ENCODE data around the gene MRPS7.
"Not testable (repeated sequence)": the region's sequence is repeated elsewhere in the genome, so short reads cannot be mapped to it uniquely, and the experiment has no call there.

MRPS7 gene

GRCh38 chr17:75242461-75243042 is 19.1 kb upstream of the MRPS7 start:
- Histone ChIP-seq H3K27me3 (ENCODE audit: control insufficient read depth in 2 of 2, insufficient read depth in 2 of 2, low read length in 2 of 2) (no peaks in the 10 kb centered on the region), H3K4me1 (ENCODE audit: control insufficient read depth in 2 of 2, insufficient read depth in 2 of 2, low read length in 2 of 2) (peaks cover 0 to 4% of the 10 kb centered on the region in 2 donors), H3K9me3 (ENCODE audit: control insufficient read depth in 2 of 2, low read length in 2 of 2) (no peaks in the 10 kb centered on the region), H3K4me3 (ENCODE audit: low read length in 2 of 2) (no peak overlapping the region), H3K36me3 (ENCODE audit: control insufficient read depth in 2 of 2, insufficient read depth in 2 of 2, low read length in 2 of 2) (peaks cover 81 to 82% of the 10 kb centered on the region in 2 donors), H3K27ac (ENCODE audit: low read depth in 2 of 2, low read length in 2 of 2) (peak overlapping the region in 1 of 2 donors; percentile 38), H3K9ac (ENCODE audit: low read depth in 1 of 2, low read length in 2 of 2) (peak overlapping the region in 1 of 2 donors; percentile 14)

GRCh38 chr17:75244133-75244866 is 17.4 kb upstream of the MRPS7 start:
- H3K36me3 ChIP-seq (ENCODE audit: control insufficient read depth in 2 of 2, insufficient read depth in 2 of 2, low read length in 2 of 2) = peaks cover 65 to 69% of the 10 kb centered on the region in 2 donors
- no peaks in the 10 kb centered on the region for H3K9me3 ChIP-seq (ENCODE audit: control insufficient read depth in 2 of 2, low read length in 2 of 2)
- H3K4me1 ChIP-seq (ENCODE audit: control insufficient read depth in 2 of 2, insufficient read depth in 2 of 2, low read length in 2 of 2) = peaks cover 0 to 4% of the 10 kb centered on the region in 2 donors
- no peak overlapping the region for H3K4me3 ChIP-seq (ENCODE audit: low read length in 2 of 2)
- no peaks in the 10 kb centered on the region for H3K27me3 ChIP-seq (ENCODE audit: control insufficient read depth in 2 of 2, insufficient read depth in 2 of 2, low read length in 2 of 2)
- no peak overlapping the region for H3K9ac ChIP-seq (ENCODE audit: low read depth in 1 of 2, low read length in 2 of 2)
- no peak overlapping the region for H3K27ac ChIP-seq (ENCODE audit: low read depth in 2 of 2, low read length in 2 of 2)

- Histone ChIP-seq H3K9me3 (ENCODE audit: control insufficient read depth in 2 of 2, low read length in 2 of 2) (no peaks in the 10 kb centered on the region), H3K9ac (ENCODE audit: low read depth in 1 of 2, low read length in 2 of 2) (no peak overlapping the region), H3K4me1 (ENCODE audit: control insufficient read depth in 2 of 2, insufficient read depth in 2 of 2, low read length in 2 of 2) (peaks cover 2 to 10% of the 10 kb centered on the region in 2 donors), H3K36me3 (ENCODE audit: control insufficient read depth in 2 of 2, insufficient read depth in 2 of 2, low read length in 2 of 2) (peaks cover 63% of the 10 kb centered on the region in 2 donors), H3K4me3 (ENCODE audit: low read length in 2 of 2) (no peak overlapping the region), H3K27me3 (ENCODE audit: control insufficient read depth in 2 of 2, insufficient read depth in 2 of 2, low read length in 2 of 2) (no peaks in the 10 kb centered on the region), H3K27ac (ENCODE audit: low read depth in 2 of 2, low read length in 2 of 2) (no peak overlapping the region)
These were observed 16.7 kb upstream of the MRPS7 start for GRCh38 chr17:75245011-75245410.

GRCh38 chr17:75246404-75246803 is 15.3 kb upstream of the MRPS7 start:
- no peak overlapping the region for H3K27ac ChIP-seq (ENCODE audit: low read depth in 2 of 2, low read length in 2 of 2)
- H3K4me3 ChIP-seq (ENCODE audit: low read length in 2 of 2) = no peak overlapping the region
- no peaks in the 10 kb centered on the region for H3K27me3 ChIP-seq (ENCODE audit: control insufficient read depth in 2 of 2, insufficient read depth in 2 of 2, low read length in 2 of 2)
- H3K36me3 ChIP-seq (ENCODE audit: control insufficient read depth in 2 of 2, insufficient read depth in 2 of 2, low read length in 2 of 2) = peaks cover 50% of the 10 kb centered on the region in 2 donors
- peaks cover 4 to 13% of the 10 kb centered on the region in 2 donors for H3K4me1 ChIP-seq (ENCODE audit: control insufficient read depth in 2 of 2, insufficient read depth in 2 of 2, low read length in 2 of 2)
- no peak overlapping the region for H3K9ac ChIP-seq (ENCODE audit: low read depth in 1 of 2, low read length in 2 of 2)
- no peaks in the 10 kb centered on the region for H3K9me3 ChIP-seq (ENCODE audit: control insufficient read depth in 2 of 2, low read length in 2 of 2)

GRCh38 chr17:75249564-75249963 is 12.1 kb upstream of the MRPS7 start:
- H3K9me3 ChIP-seq (ENCODE audit: control insufficient read depth in 2 of 2, low read length in 2 of 2) = no peaks in the 10 kb centered on the region
- no peaks in the 10 kb centered on the region for H3K27me3 ChIP-seq (ENCODE audit: control insufficient read depth in 2 of 2, insufficient read depth in 2 of 2, low read length in 2 of 2)
- peak overlapping the region in 1 of 2 donors; percentile 44 for H3K4me3 ChIP-seq (ENCODE audit: low read length in 2 of 2)
- H3K27ac ChIP-seq (ENCODE audit: low read depth in 2 of 2, low read length in 2 of 2) = peak overlapping the region in 1 of 2 donors; percentile 48
- peaks cover 20 to 21% of the 10 kb centered on the region in 2 donors for H3K36me3 ChIP-seq (ENCODE audit: control insufficient read depth in 2 of 2, insufficient read depth in 2 of 2, low read length in 2 of 2)
- no peak overlapping the region for H3K9ac ChIP-seq (ENCODE audit: low read depth in 1 of 2, low read length in 2 of 2)
- H3K4me1 ChIP-seq (ENCODE audit: control insufficient read depth in 2 of 2, insufficient read depth in 2 of 2, low read length in 2 of 2) = peaks cover 4 to 12% of the 10 kb centered on the region in 2 donors

- no peak overlapping the region for H3K9ac ChIP-seq (ENCODE audit: low read depth in 1 of 2, low read length in 2 of 2)
- no peaks in the 10 kb centered on the region for H3K27me3 ChIP-seq (ENCODE audit: control insufficient read depth in 2 of 2, insufficient read depth in 2 of 2, low read length in 2 of 2)
- no peaks in the 10 kb centered on the region for H3K9me3 ChIP-seq (ENCODE audit: control insufficient read depth in 2 of 2, low read length in 2 of 2)
- peak overlapping the region in 1 of 2 donors; percentile 48 for H3K27ac ChIP-seq (ENCODE audit: low read depth in 2 of 2, low read length in 2 of 2)
- peaks cover 4 to 9% of the 10 kb centered on the region in 2 donors for H3K4me1 ChIP-seq (ENCODE audit: control insufficient read depth in 2 of 2, insufficient read depth in 2 of 2, low read length in 2 of 2)
- H3K4me3 ChIP-seq (ENCODE audit: low read length in 2 of 2) = peak overlapping the region in 1 of 2 donors; percentile 44
- H3K36me3 ChIP-seq (ENCODE audit: control insufficient read depth in 2 of 2, insufficient read depth in 2 of 2, low read length in 2 of 2) = peaks cover 16 to 17% of the 10 kb centered on the region in 2 donors
These were observed 11.6 kb upstream of the MRPS7 start for GRCh38 chr17:75250009-75250471.

- Histone ChIP-seq H3K27me3 (ENCODE audit: control insufficient read depth in 2 of 2, insufficient read depth in 2 of 2, low read length in 2 of 2) (no peaks in the 10 kb centered on the region), H3K27ac (ENCODE audit: low read depth in 2 of 2, low read length in 2 of 2) (no peak overlapping the region), H3K36me3 (ENCODE audit: control insufficient read depth in 2 of 2, insufficient read depth in 2 of 2, low read length in 2 of 2) (no peaks in the 10 kb centered on the region), H3K9ac (ENCODE audit: low read depth in 1 of 2, low read length in 2 of 2) (no peak overlapping the region), H3K4me3 (ENCODE audit: low read length in 2 of 2) (no peak overlapping the region), H3K9me3 (ENCODE audit: control insufficient read depth in 2 of 2, low read length in 2 of 2) (no peaks in the 10 kb centered on the region), H3K4me1 (ENCODE audit: control insufficient read depth in 2 of 2, insufficient read depth in 2 of 2, low read length in 2 of 2) (peaks cover 4 to 9% of the 10 kb centered on the region in 2 donors)
These were observed 9.5 kb upstream of the MRPS7 start for GRCh38 chr17:75252039-75252816.

GRCh38 chr17:75255954-75256698 is 5.6 kb upstream of the MRPS7 start:
- not testable (repeated sequence) for H3K9ac ChIP-seq (ENCODE audit: low read depth in 1 of 2, low read length in 2 of 2); H3K27ac ChIP-seq (ENCODE audit: low read depth in 2 of 2, low read length in 2 of 2); H3K9me3 ChIP-seq (ENCODE audit: control insufficient read depth in 2 of 2, low read length in 2 of 2); H3K36me3 ChIP-seq (ENCODE audit: control insufficient read depth in 2 of 2, insufficient read depth in 2 of 2, low read length in 2 of 2); H3K27me3 ChIP-seq (ENCODE audit: control insufficient read depth in 2 of 2, insufficient read depth in 2 of 2, low read length in 2 of 2); H3K4me3 ChIP-seq (ENCODE audit: low read length in 2 of 2)
- peaks cover 16% of the 10 kb centered on the region in 2 donors for H3K4me1 ChIP-seq (ENCODE audit: control insufficient read depth in 2 of 2, insufficient read depth in 2 of 2, low read length in 2 of 2)

- H3K27ac ChIP-seq (ENCODE audit: low read depth in 2 of 2, low read length in 2 of 2); H3K4me3 ChIP-seq (ENCODE audit: low read length in 2 of 2); H3K9ac ChIP-seq (ENCODE audit: low read depth in 1 of 2, low read length in 2 of 2); H3K36me3 ChIP-seq (ENCODE audit: control insufficient read depth in 2 of 2, insufficient read depth in 2 of 2, low read length in 2 of 2); H3K27me3 ChIP-seq (ENCODE audit: control insufficient read depth in 2 of 2, insufficient read depth in 2 of 2, low read length in 2 of 2); H3K9me3 ChIP-seq (ENCODE audit: control insufficient read depth in 2 of 2, low read length in 2 of 2): not testable (repeated sequence)
- peaks cover 16 to 20% of the 10 kb centered on the region in 2 donors for H3K4me1 ChIP-seq (ENCODE audit: control insufficient read depth in 2 of 2, insufficient read depth in 2 of 2, low read length in 2 of 2)
These were observed 4.5 kb upstream of the MRPS7 start for GRCh38 chr17:75257228-75257627.

Measured in mucosa of rectum (tissue), 2 donors.